Keratinocyte (primary cell): ENCODE measurements around the gene LARGE1. TPM values are rescaled to one million over a fixed set of nuclear protein-coding genes. Genes with fewer than 3 reads are reported as not detected.

Experiments
- DNase-seq: peaks from one replicate; pipeline ENCODE4 v3.0.0-alpha.2; 2011; ENCODE audit warnings: low read depth, missing footprints, low spot score
- FAIRE-seq: peaks from 2 replicates; lab custom pipeline; 2011; peaks lifted over from hg19 to GRCh38; lab: Jason Lieb, UNC
- H2AFZ ChIP-seq: 2 replicates; pipeline ENCODE4 v1.6.0; 2012; ENCODE audit warnings: low read length, control low read depth, inconsistent platforms; ENCODE audit not compliant: control insufficient read depth
- H3K27ac ChIP-seq: 2 replicates; pipeline ENCODE4 v1.5.1; 2011; ENCODE audit warnings: low read length; ENCODE audit not compliant: control insufficient read depth, insufficient read depth
- H3K27me3 ChIP-seq: 3 replicates; pipeline ENCODE4 v1.6.0; 2011; ENCODE audit warnings: low read length; ENCODE audit not compliant: control insufficient read depth, insufficient read depth; ENCODE audit errors: extremely low read depth
- H3K36me3 ChIP-seq, 2 experiments: 2 replicates in 1 of 2; 3 replicates in 1 of 2; pipeline ENCODE4 v1.5.1; 2011; ENCODE audit warnings: low read length in 2 of 2, mild to moderate bottlenecking in 1 of 2; ENCODE audit not compliant: control insufficient read depth in 2 of 2, insufficient read depth in 2 of 2; ENCODE audit errors: extremely low read depth in 1 of 2
- H3K4me1 ChIP-seq: 3 replicates; pipeline ENCODE4 v1.5.1; 2011; ENCODE audit warnings: low read length; ENCODE audit not compliant: control insufficient read depth, insufficient read depth; ENCODE audit errors: extremely low read depth
- H3K4me2 ChIP-seq: 3 replicates; pipeline ENCODE4 v1.6.0; 2011; ENCODE audit warnings: low read depth, low read length; ENCODE audit not compliant: control insufficient read depth, insufficient read depth; ENCODE audit errors: extremely low read depth
- H3K4me3 ChIP-seq, 3 experiments: fragments of 200-600 bp in 1 of 3; sonication (generic) in 1 of 3; 2 replicates in 2 of 3; 3 replicates in 1 of 3; pipeline ENCODE4 v1.5.1; 2011 to 2016; ENCODE audit warnings: low read length in 3 of 3, mild to moderate bottlenecking in 3 of 3, control low read depth in 2 of 3, inconsistent platforms in 1 of 3, low read depth in 1 of 3, mixed read lengths in 1 of 3, mixed run types in 1 of 3, moderate library complexity in 1 of 3; ENCODE audit not compliant: control insufficient read depth in 2 of 3, insufficient read depth in 2 of 3; ENCODE audit errors: extremely low read depth in 1 of 3
- H3K79me2 ChIP-seq: 2 replicates; pipeline ENCODE4 v1.6.0; 2012; ENCODE audit warnings: low read length; ENCODE audit not compliant: control insufficient read depth, insufficient read depth
- H3K9ac ChIP-seq: 3 replicates; pipeline ENCODE4 v1.6.0; 2011; ENCODE audit warnings: low read length; ENCODE audit not compliant: control insufficient read depth, insufficient read depth; ENCODE audit errors: extremely low read depth
- H3K9me1 ChIP-seq: 3 replicates; pipeline ENCODE4 v1.6.0; 2011; ENCODE audit warnings: low read length; ENCODE audit not compliant: control insufficient read depth, insufficient read depth; ENCODE audit errors: extremely low read depth
- H3K9me3 ChIP-seq: 2 replicates; pipeline ENCODE4 v1.5.1; 2012; ENCODE audit warnings: low read depth, low read length; ENCODE audit not compliant: control insufficient read depth
- H4K20me1 ChIP-seq: 3 replicates; pipeline ENCODE4 v1.6.0; 2011; ENCODE audit warnings: low read length; ENCODE audit not compliant: control insufficient read depth, insufficient read depth; ENCODE audit errors: extremely low read depth
- CTCF ChIP-seq, 3 experiments: IDR thresholded peaks in 1 of 3; conservative IDR thresholded peaks in 1 of 3; optimal IDR thresholded peaks in 1 of 3; 2 replicates in 2 of 3; 3 replicates in 1 of 3; pipeline versions ENCODE3 to v1.5.1; 2011; ENCODE audit warnings: low read length in 3 of 3, mild to moderate bottlenecking in 3 of 3, moderate library complexity in 2 of 3, control low read depth in 1 of 3, inconsistent platforms in 1 of 3; ENCODE audit not compliant: insufficient read depth in 2 of 3; ENCODE audit errors: extremely low read depth in 1 of 3
- EZH2 ChIP-seq: IDR thresholded peaks from one replicate; pipeline ENCODE4 v1.6.1; 2012; ENCODE audit warnings: inconsistent platforms, mild to moderate bottlenecking, low read length, moderate library complexity
- dilution Hi-C: fragments of 300-500 bp; cut with MboI; formaldehyde crosslinking; loops from one replicate; pipeline ENCODE4 v1.7.0; 2020; ENCODE audit warnings: low sequenced_read_pairs; ENCODE audit not compliant: extremely low pct_ligation_motif_present
- polyA plus RNA-seq, 5 experiments: library from polyadenylated mRNA; depleted of rRNA in 3 of 5; stranded (reverse) in 3 of 5; stranded (forward) in 1 of 5; unstranded in 1 of 5; fragments of >200 nt; gene quantifications; 1 replicate in 1 of 5; 2 replicates in 3 of 5; 3 replicates in 1 of 5; pipeline versions ENCODE4 v1.2.1 to v1.2.3, GENCODE V29; 2011 to 2012; ENCODE audit warnings: missing spikeins in 2 of 5, low read depth in 1 of 5, low replicate concordance in 1 of 5

The LARGE1 gene
- polyA plus RNA-seq, 1 donor (not counting 4 experiments of a cell fraction or from before 2014, with no cell fraction given): 4.5 TPM

- Histone ChIP-seq H3K9me3 (no peaks in the 10 kb centered on the region), H3K9me1 (no peaks in the 10 kb centered on the region), H4K20me1 (no peaks in the 10 kb centered on the region), H3K4me1 (no peaks in the 10 kb centered on the region), H2AFZ (no peak overlapping the region), H3K27ac (no peak overlapping the region), H3K27me3 (no peaks in the 10 kb centered on the region), H3K4me2 (no peak overlapping the region), H3K4me3 (no peak overlapping the region), H3K79me2 (no peaks in the 10 kb centered on the region), H3K9ac (no peak overlapping the region), H3K36me3 (no peaks in the 10 kb centered on the region)
- no peak for FAIRE-seq
- DNase-seq: no peak
- TF ChIP-seq EZH2 (no peak), CTCF (optimal IDR thresholded peaks at IDR 0.05 in 1 of 3, IDR thresholded peaks at IDR 0.05 in 1 of 3, conservative IDR thresholded peaks at IDR 0.05 in 1 of 3; ENCODE audit: extremely low read depth in 1 of 3, insufficient read depth in 2 of 3, low read length in 3 of 3) (no peak)
- dilution Hi-C loops: no loop called here
Measured at GRCh38 chr22:33321466-33321865, 598.8 kb downstream of the LARGE1 start.

- Histone ChIP-seq H3K27me3 (no peaks in the 10 kb centered on the region), H3K9ac (no peak overlapping the region), H3K4me3 (no peak overlapping the region), H3K79me2 (no peaks in the 10 kb centered on the region), H3K4me2 (no peak overlapping the region), H2AFZ (no peak overlapping the region), H3K9me1 (no peaks in the 10 kb centered on the region), H4K20me1 (no peaks in the 10 kb centered on the region), H3K36me3 (no peaks in the 10 kb centered on the region), H3K27ac (no peak overlapping the region), H3K4me1 (peaks cover 11% of the 10 kb centered on the region), H3K9me3 (no peaks in the 10 kb centered on the region)
- no peak for DNase-seq
- no peak for FAIRE-seq
- no peak for TF ChIP-seq EZH2
- TF ChIP-seq CTCF (optimal IDR thresholded peaks at IDR 0.05 in 1 of 3, IDR thresholded peaks at IDR 0.05 in 1 of 3, conservative IDR thresholded peaks at IDR 0.05 in 1 of 3; ENCODE audit: extremely low read depth in 1 of 3, insufficient read depth in 2 of 3, low read length in 3 of 3): no peak
- dilution Hi-C loops: no loop called here
Measured at GRCh38 chr22:33315954-33316353, 604.3 kb downstream of the LARGE1 start.
